Measurements from ENCODE around the gene RNF2. TPM values are rescaled to one million over a fixed set of nuclear protein-coding genes. Genes with fewer than 3 reads are reported as not detected.

Gene RNF2
- total and polyA plus RNA-seq, 2 of the 13 experiments (the other 11 are each of a cell fraction or from before 2014, with no cell fraction given): 19.3 to 21.7 TPM

DNA sequence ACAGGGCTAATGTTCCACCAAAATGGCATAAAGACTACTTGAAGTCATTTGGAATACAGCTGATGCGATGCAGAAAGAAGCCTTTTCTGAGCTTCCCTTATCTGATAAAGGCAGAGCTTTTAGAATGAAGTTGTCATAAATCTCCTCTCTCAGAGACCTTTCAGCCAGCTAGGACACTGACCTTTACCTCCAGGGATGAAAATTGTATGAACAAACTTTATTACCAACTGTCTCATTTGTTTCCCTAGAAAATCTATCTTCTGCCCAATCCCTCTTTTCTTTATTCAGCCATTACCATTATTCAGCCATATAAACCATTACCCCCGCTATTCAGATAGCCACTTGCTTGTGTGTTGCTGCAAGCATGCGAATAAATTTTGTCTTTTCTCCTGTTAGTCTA lies 29.7 kb upstream of the RNF2 start:
- TF ChIP-seq SIN3B (IDR thresholded peaks at IDR 0.05; ENCODE audit: low read length): no peak
- no peak for TF ChIP-seq RNF2 (conservative IDR thresholded peaks at IDR 0.05; ENCODE audit: low read depth)
- TF ChIP-seq, protein P1, sequence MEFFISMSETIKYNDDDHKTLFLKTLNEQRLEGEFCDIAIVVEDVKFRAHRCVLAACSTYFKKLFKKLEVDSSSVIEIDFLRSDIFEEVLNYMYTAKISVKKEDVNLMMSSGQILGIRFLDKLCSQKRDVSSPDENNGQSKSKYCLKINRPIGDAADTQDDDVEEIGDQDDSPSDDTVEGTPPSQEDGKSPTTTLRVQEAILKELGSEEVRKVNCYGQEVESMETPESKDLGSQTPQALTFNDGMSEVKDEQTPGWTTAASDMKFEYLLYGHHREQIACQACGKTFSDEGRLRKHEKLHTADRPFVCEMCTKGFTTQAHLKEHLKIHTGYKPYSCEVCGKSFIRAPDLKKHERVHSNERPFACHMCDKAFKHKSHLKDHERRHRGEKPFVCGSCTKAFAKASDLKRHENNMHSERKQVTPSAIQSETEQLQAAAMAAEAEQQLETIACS (CRISPR knock-in tag; IDR thresholded peaks at IDR 0.05): no peak
- TF ChIP-seq MTA1 (CRISPR knock-in tag; IDR thresholded peaks at IDR 0.05; ENCODE audit: borderline replicate concordance): no peak
- TF ChIP-seq TARDBP (CRISPR knock-in tag; IDR thresholded peaks at IDR 0.05): no peak
- no peak for TF ChIP-seq CEBPG (CRISPR knock-in tag; IDR thresholded peaks at IDR 0.05)
- no peak for TF ChIP-seq ZFP41 (CRISPR knock-in tag; IDR thresholded peaks at IDR 0.05; ENCODE audit: borderline replicate concordance)
- TF ChIP-seq, protein P2, sequence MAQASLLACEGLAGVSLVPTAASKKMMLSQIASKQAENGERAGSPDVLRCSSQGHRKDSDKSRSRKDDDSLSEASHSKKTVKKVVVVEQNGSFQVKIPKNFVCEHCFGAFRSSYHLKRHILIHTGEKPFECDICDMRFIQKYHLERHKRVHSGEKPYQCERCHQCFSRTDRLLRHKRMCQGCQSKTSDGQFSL (CRISPR knock-in tag; IDR thresholded peaks at IDR 0.05): no peak
- ChIA-PET POLR2A (no interaction called here), CTCF (ENCODE audit: low intra/inter-chr PET ratio, low total read pairs) (no interaction called here)
- no peak overlapping the region for H3K4me2 ChIP-seq (ENCODE audit: low read depth, low read length)
- 24% methylated on average over 3 of the region's 3 CpGs for WGBS (ENCODE audit: low lambda C conversion rate)
- no TSS peak for BruUV-seq (replicated peaks)
- H3K9me3 ChIP-seq (ENCODE audit: low read length): no peaks in the 10 kb centered on the region
- no peaks in the 10 kb centered on the region for H3K79me2 ChIP-seq (ENCODE audit: insufficient read depth, low read length)
- no peak for FAIRE-seq
- intact Hi-C loops (cut with micrococcal nuclease; ENCODE audit: unreplicated experiment): no loop called here
- no peak overlapping the region for H3K27ac ChIP-seq (ENCODE audit: extremely low read length, insufficient read depth, low read length)
- no peak for ATAC-seq
- peaks cover 0 to 12% of the 10 kb centered on the region in 2 experiments; a peak in 1 of 5 replicates for H3K27me3 ChIP-seq (ENCODE audit: control insufficient read depth in 1 of 2, insufficient read depth in 2 of 2, low read length in 2 of 2)
- H3K36me3 ChIP-seq (replicated peaks in 1 of 2; ENCODE audit: control insufficient read depth in 1 of 2, insufficient read depth in 2 of 2, low read length in 2 of 2): no peaks in the 10 kb centered on the region
- H3K9ac ChIP-seq (ENCODE audit: insufficient read depth, low read depth, low read length): no peak overlapping the region
- peaks cover 5% of the 10 kb centered on the region; the same call in 1 of the 2 replicates for H3K4me1 ChIP-seq (ENCODE audit: insufficient read depth, low read length)
- no peak for DNase-seq (ENCODE audit: low spot score)
- no peak overlapping the region for H2AFZ ChIP-seq (ENCODE audit: low read length)
- in situ Hi-C loops (cut with HindIII; ENCODE audit: extremely low pct_ligation_motif_present, low pct_unique_long_range_greater_than_20kb): no loop called here
- H3K4me3 ChIP-seq (replicated peaks in 1 of 3; ENCODE audit: insufficient read depth in 1 of 3, low read depth in 2 of 3, low read length in 3 of 3): no peak overlapping the region
- no peaks in the 10 kb centered on the region for H4K20me1 ChIP-seq (ENCODE audit: insufficient read depth, low read length)

DNA sequence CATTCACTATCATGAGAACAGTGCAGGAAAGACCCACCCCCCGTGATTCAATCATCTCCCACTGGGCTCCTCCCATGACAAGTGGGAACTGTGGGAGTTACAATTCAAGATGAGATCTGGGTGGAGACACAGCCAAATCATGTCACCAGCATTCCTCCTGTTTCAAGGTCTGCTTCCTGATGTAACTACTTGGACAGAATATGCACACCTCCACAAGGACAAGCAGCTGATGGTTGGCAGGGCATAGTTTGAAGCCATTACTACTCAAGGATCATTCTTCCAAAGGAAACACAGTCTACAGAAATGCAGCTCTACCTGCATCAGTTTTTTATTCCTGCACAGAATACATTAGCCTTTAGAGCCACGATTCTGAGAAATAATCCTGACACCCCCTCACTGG lies 28.5 kb upstream of the RNF2 start:
- BruUV-seq (replicated peaks): no TSS peak
- ATAC-seq (no peak), FAIRE-seq (no peak), DNase-seq (ENCODE audit: low spot score) (no peak)
- POLR2A ChIA-PET: no interaction called here
- WGBS (ENCODE audit: low lambda C conversion rate): 0% methylated on average over 2 of the region's 2 CpGs
- H2AFZ ChIP-seq (ENCODE audit: low read length): no peak overlapping the region
- no peaks in the 10 kb centered on the region for H3K79me2 ChIP-seq (ENCODE audit: insufficient read depth, low read length)
- intact Hi-C loops (cut with micrococcal nuclease; ENCODE audit: unreplicated experiment) (no loop called here), in situ Hi-C loops (cut with HindIII; ENCODE audit: extremely low pct_ligation_motif_present, low pct_unique_long_range_greater_than_20kb) (no loop called here)
- H3K9ac ChIP-seq (ENCODE audit: insufficient read depth, low read depth, low read length): no peak overlapping the region
- TF ChIP-seq, protein P3, sequence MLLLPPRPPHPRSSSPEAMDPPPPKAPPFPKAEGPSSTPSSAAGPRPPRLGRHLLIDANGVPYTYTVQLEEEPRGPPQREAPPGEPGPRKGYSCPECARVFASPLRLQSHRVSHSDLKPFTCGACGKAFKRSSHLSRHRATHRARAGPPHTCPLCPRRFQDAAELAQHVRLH (CRISPR knock-in tag; IDR thresholded peaks at IDR 0.05; ENCODE audit: borderline replicate concordance, low read depth): no peak
- TF ChIP-seq NKX3-1 (CRISPR knock-in tag; IDR thresholded peaks at IDR 0.05) (no peak), FOXA3 (CRISPR knock-in tag; IDR thresholded peaks at IDR 0.05) (no peak), HNF4A (CRISPR knock-in tag; IDR thresholded peaks at IDR 0.05) (no peak), FLYWCH1 (CRISPR knock-in tag; IDR thresholded peaks at IDR 0.05) (no peak), ZBTB3 (CRISPR knock-in tag; IDR thresholded peaks at IDR 0.05; ENCODE audit: borderline replicate concordance, low read depth) (no peak), ZFX (CRISPR knock-in tag; IDR thresholded peaks at IDR 0.05; ENCODE audit: low read depth) (no peak), ZBTB7A (CRISPR knock-in tag; IDR thresholded peaks at IDR 0.05) (no peak), ZFP37 (CRISPR knock-in tag; IDR thresholded peaks at IDR 0.05; ENCODE audit: borderline replicate concordance) (no peak)
- TF ChIP-seq, protein P4, sequence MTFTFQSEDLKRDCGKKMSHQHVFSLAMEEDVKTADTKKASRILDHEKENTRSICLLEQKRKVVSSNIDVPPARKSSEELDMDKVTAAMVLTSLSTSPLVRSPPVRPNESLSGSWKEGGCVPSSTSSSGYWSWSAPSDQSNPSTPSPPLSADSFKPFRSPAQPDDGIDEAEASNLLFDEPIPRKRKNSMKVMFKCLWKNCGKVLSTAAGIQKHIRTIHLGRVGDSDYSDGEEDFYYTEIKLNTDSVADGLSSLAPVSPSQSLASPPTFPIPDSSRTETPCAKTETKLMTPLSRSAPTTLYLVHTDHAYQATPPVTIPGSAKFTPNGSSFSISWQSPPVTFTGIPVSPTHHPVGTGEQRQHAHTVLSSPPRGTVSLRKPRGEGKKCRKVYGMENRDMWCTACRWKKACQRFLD (CRISPR knock-in tag; IDR thresholded peaks at IDR 0.05; ENCODE audit: borderline replicate concordance): no peak
- TF ChIP-seq, protein P5, sequence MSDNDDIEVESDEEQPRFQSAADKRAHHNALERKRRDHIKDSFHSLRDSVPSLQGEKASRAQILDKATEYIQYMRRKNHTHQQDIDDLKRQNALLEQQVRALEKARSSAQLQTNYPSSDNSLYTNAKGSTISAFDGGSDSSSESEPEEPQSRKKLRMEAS (IDR thresholded peaks at IDR 0.05): no peak
- CTCF ChIA-PET (ENCODE audit: low intra/inter-chr PET ratio, low total read pairs): no interaction called here
- no peak overlapping the region for H3K27ac ChIP-seq (ENCODE audit: extremely low read length, insufficient read depth, low read length)
- H3K4me3 ChIP-seq (replicated peaks in 1 of 3; ENCODE audit: insufficient read depth in 1 of 3, low read depth in 2 of 3, low read length in 3 of 3): no peak overlapping the region
- H3K4me2 ChIP-seq (ENCODE audit: low read depth, low read length): no peak overlapping the region
- no peaks in the 10 kb centered on the region for H3K9me3 ChIP-seq (ENCODE audit: low read length)
- no peaks in the 10 kb centered on the region for H4K20me1 ChIP-seq (ENCODE audit: insufficient read depth, low read length)
- H3K4me1 ChIP-seq (ENCODE audit: insufficient read depth, low read length): no peaks in the 10 kb centered on the region
- H3K27me3 ChIP-seq (ENCODE audit: control insufficient read depth in 1 of 2, insufficient read depth in 2 of 2, low read length in 2 of 2): peaks cover 0 to 12% of the 10 kb centered on the region in 2 experiments; a peak in 1 of 5 replicates
- no peaks in the 10 kb centered on the region for H3K36me3 ChIP-seq (replicated peaks in 1 of 2; ENCODE audit: control insufficient read depth in 1 of 2, insufficient read depth in 2 of 2, low read length in 2 of 2)

Data from HepG2 (cell line).